GM18867 (cell line): ENCODE data around the gene NT5C3A.
"Not testable (repeated sequence)": the region's sequence is repeated elsewhere in the genome, so short reads cannot be mapped to it uniquely, and the experiment has no call there.

Source experiments
- ATAC-seq: cut with Tn5 transposase; IDR thresholded peaks from one replicate; pipeline ENCODE4 v1.9.1; 2021; ENCODE audit warnings: mild to moderate bottlenecking, moderate library complexity; ENCODE audit not compliant: unreplicated experiment

The NT5C3A gene

DNA sequence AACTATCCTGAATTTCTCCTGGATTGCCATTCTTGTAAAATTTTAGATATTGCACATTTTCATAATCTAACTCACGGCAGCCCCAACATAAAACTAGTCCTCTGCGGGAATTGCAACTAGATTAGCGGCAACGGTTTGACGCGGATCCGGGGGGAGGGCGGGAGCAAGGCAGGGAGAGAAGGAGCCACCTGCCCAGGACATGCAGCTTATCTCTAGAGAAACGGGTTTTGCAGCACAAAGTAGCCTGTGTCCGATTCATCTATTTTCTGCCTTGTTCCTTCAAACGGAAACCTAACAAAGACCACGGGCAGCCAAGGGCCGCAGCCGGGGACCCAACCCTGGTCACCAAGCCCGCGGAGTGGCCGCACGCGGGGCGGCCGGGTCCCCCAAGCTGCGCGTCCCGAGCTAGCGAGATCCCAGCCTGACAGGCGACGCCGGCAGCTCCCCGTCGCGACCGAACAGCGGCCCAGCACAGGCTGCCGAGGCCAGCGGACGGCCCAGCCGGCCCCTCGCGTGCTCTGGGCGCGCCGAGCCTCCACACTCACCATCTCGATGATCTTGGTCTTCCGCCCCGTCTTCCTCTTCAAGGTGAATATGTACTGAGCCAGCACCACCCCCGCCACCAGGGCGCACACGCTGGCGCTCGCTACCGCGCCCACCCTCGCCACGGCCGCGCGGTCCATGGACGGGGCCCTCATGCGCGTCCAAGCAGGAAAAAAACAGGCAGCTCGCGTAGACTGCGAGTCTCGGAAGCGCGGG lies at the start of gene NT5C3A:
Gene NT5C3A, minus strand, starts transcription at position 754 of the 759 bp plus-strand sequence. Its CDS starts 71 bp downstream, at position 683.
- ATAC-seq: peak; percentile 49

DNA sequence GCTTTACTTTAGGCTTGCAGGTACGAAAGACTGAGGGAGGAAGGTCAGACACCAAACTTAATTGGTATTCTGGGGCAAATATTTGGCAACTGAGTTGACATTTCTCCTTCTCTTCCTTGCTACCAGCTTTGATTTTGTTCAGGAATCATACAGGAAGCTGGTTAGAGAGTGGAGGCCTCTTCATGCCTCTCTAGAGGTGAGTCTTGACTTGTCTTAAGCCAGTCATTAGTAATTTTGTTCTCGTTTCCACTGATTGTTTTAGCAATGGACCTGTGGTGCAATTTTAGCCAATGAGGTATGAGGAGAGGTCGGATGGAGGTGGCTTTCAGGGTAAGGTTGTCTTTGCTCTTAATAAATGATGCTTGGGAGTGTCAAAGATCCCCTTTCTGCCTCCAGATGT lies 49.0 kb upstream of the NT5C3A start:
- ATAC-seq: no peak

- no peak for ATAC-seq
Observed at GRCh38 chr7:33109758-33110238, 47.2 kb upstream of the NT5C3A start.

DNA sequence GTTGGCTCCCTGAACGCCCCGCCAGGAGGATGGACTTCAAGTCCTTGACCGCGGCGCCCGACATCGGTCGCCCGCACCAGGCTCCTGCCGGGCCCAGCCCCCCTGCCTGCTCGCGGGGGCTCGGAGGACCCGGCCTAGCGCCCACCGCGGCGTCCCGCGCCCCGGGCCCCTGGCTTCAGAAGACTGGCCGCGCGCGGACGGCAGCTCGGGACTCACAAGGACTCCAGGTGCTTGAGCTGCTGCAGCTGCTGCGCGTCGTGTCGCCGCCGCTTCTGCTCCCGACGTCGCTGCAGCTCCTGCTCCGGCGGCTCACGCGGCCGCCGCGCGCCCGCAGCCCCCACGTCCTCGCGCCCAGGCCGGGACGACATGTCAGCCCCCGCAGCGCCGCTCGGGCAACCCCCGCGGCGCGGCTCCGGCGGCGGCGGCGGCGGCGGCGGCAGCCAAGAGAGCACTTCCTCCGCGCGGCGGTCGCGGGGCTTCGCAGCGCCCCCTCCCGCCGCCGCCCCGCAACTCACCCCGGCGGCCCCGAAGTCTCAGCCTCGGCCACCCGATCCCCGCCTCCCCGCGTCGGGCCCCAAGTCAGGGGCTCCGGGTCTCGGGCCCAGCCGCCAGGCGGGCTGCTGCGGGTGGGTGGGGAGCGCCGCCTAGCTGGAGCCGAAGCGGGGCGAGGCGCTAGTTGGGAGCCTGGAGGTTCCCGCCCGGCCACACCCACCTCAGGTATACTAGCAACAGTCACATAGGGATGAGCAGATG lies 46.6 kb upstream of the NT5C3A start, which contains the start of gene RP9:
Gene RP9, minus strand, starts transcription at position 400 of the 753 bp plus-strand sequence. Its CDS starts 32 bp downstream, at position 368.
- peak; percentile 91 for ATAC-seq

DNA sequence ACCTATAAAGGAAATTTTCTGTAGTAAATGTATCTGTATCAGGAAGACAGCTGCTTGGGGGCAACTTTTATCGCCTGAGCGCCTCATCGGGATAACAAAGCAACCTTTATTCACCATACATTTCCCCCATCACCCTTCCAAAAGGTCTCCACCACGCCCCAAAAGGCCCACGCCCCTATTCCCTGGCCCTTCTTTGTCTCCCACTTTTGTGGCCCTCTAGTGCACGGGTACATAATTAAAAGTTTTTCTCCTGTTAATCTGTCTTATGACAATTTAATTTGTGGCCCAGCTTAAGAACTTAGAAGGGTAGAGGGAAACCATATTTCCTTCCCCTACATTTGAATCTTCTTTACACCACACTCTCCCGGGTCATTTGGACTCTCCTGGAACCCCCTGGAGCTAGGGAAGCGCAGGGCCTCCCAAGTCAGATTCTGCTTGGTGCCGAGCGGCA lies 46.0 kb upstream of the NT5C3A start:
- peak; percentile 11 for ATAC-seq

- no peak for ATAC-seq
Observed at GRCh38 chr7:33107136-33108066, 44.8 kb upstream of the NT5C3A start.

DNA sequence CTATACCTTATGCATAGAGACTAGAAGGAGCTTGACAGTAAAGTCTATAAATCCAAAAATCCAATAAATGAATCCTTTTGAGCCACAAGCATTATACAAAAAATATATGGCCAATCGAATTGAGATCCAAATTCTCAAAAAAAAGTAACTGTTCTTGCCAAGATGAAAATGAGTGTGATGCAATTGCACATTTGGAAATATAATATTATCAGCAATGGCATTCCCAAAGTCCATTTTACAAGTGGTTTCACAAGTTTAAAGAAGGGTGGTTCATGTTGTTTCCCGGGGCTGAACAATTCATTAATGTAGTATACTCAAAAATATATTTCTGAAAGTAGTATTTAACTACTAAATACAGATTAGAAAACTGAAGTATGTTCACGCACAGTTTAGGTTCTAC lies 39.3 kb upstream of the NT5C3A start:
- no peak for ATAC-seq

- ATAC-seq: no peak
Observed at GRCh38 chr7:33100770-33101169, 38.2 kb upstream of the NT5C3A start.

- no peak for ATAC-seq
Observed at GRCh38 chr7:33099154-33099940, 36.8 kb upstream of the NT5C3A start.

DNA sequence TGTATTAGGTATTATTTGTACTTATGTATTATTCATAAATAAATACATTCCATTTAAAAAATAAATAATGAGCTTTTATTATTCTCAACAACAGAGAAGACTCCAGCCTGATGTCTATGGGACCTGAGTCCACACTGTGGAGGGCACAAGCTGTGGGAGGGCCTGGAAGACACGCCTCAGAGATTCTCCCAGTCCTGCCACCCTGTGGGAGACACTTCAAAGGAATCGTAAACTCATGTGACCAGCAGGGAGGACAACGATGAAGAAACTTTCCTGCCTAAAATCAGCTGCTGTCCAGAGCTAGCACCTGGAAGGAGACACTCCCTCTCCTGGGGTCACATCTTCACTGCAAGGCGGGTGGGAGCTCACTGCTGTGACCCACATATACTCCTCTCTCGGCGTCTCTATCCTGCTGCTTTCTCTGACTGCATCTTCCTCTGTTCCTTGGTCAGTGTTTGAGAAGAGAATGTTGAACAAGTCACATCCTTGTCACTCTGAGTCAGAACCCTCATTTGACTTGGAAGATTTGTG lies 32.2 kb upstream of the NT5C3A start:
- ATAC-seq: not testable (repeated sequence)

GRCh38 chr7:33093266-33093665 lies 30.7 kb upstream of the NT5C3A start:
- no peak for ATAC-seq

- no peak for ATAC-seq
Observed at GRCh38 chr7:33091641-33092191, 29.1 kb upstream of the NT5C3A start.

DNA sequence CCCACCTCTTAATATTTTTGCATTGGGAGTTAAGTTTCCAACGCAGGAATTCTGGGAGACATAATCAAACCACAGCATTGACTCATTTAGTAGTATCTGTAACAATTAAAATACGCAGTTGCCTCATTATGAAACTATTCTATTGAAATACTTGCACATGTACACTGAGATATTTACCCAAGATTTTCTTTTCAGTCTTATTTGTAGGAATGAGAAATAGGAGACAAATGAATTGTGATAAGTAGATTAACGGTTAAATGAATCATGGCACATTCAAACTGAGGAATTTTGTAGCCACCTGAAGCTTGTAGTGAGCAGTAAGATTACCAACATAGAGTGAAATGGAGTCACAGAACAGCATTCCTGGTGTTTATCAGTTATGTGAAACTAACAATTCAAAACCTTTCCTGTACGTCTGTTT lies 28.5 kb upstream of the NT5C3A start:
- no peak for ATAC-seq

- no peak for ATAC-seq
Observed at GRCh38 chr7:33089142-33089541, 26.6 kb upstream of the NT5C3A start.

DNA sequence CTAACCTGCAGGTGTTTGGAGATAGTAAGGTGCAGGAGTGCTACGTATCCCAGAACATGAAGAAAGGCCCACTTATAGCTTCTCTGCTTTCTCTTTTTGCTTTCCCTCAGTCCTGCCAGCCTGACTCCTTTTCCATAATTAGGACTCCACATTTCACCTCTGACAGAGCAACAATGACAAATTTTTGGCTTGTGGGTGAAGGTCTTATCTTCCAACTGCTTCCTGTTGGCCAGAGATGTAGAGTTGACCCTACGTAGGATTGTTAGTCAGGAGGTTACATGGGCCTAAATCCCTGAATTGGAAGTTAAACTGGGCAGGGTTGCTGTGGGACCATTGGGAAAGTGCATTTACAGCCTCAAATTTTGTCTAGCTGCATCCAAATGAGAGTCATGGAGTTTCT lies 25.3 kb upstream of the NT5C3A start:
- no peak for ATAC-seq

DNA sequence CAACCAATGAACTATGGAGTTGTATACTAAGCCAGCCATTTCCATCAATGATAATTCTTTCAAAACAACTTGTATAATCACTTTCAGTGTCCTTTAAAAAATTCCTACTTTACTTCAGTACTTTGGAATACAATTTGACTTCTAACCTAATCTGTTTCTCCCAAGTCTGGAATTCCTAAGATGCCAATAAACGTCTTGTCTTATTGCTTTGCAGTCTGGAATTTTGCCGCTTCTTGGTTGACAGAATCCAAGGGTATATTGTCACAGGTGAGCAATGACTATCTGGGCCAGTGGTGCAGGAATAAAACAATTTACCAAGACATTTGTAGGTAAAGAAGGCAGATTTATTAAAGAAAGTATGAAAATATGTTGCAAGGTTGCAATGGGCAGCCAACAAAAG lies 24.8 kb upstream of the NT5C3A start:
- ATAC-seq: no peak

GRCh38 chr7:33079763-33080690 lies 17.5 kb upstream of the NT5C3A start:
- ATAC-seq: no peak

DNA sequence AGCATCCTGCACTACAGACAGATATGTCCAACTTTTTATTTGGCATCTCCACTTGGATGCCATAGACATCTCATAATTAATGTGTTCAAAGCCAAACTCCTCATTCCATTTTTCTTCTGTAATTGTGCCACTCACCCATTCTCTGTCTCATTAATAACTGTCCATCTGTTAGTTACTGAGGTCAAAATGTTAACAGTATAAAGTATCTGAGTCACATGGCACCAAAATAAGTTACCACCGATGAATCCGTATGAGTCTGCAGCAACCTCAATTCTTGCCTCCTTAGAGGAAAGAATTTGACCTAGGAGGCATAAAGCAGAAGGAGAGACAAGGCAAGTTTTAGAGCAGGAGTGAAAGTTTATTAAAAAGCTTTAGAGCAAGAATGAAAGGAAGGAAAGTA lies 16.5 kb upstream of the NT5C3A start:
- ATAC-seq: no peak
